Trophoblast cell (in vitro differentiated cells and primary cell): ENCODE results near the gene LMTK2.

Source experiments
- DNase-seq, 2 donors: peaks; one replicate each; pipeline ENCODE4 v3.0.0-alpha.2; 2016
- H2AFZ ChIP-seq: 2 replicates; pipeline ENCODE4 v1.6.1; 2013; ENCODE audit warnings: low read length, moderate library complexity, mild to moderate bottlenecking; ENCODE audit not compliant: insufficient read depth, poor library complexity
- H2AK5ac ChIP-seq: 2 replicates; pipeline ENCODE4 v1.6.1; 2013; ENCODE audit warnings: mild to moderate bottlenecking, low read length
- H2BK120ac ChIP-seq: 2 replicates; pipeline ENCODE4 v1.6.1; 2013; ENCODE audit warnings: low read length, mild to moderate bottlenecking, moderate library complexity; ENCODE audit not compliant: insufficient read depth, poor library complexity
- H2BK12ac ChIP-seq: 2 replicates; pipeline ENCODE4 v1.6.1; 2013; ENCODE audit warnings: mild to moderate bottlenecking, low read length, moderate library complexity
- H2BK5ac ChIP-seq: 2 replicates; pipeline ENCODE4 v1.6.1; 2013; ENCODE audit warnings: low read length, low read depth, moderate library complexity, mild to moderate bottlenecking; ENCODE audit not compliant: poor library complexity
- H3K14ac ChIP-seq: 2 replicates; pipeline ENCODE4 v1.6.1; 2013; ENCODE audit warnings: mild to moderate bottlenecking, low read length
- H3K18ac ChIP-seq: 2 replicates; pipeline ENCODE4 v1.6.1; 2013; ENCODE audit warnings: mild to moderate bottlenecking, low read length
- H3K23ac ChIP-seq: 2 replicates; pipeline ENCODE4 v1.6.1; 2013; ENCODE audit warnings: low read length
- H3K27ac ChIP-seq: 2 replicates; pipeline ENCODE4 v1.5.1; 2013; ENCODE audit warnings: low read depth, mild to moderate bottlenecking, inconsistent platforms, low read length, moderate library complexity
- H3K27me3 ChIP-seq: 2 replicates; pipeline ENCODE4 v1.6.1; 2013; ENCODE audit warnings: inconsistent platforms, mild to moderate bottlenecking, low read length, moderate library complexity; ENCODE audit not compliant: insufficient read depth
- H3K36me3 ChIP-seq, 2 experiments: 1 replicate in 1 of 2; 2 replicates in 1 of 2; pipeline ENCODE4 v1.6.1; 2013; ENCODE audit warnings: low read length in 2 of 2, mild to moderate bottlenecking in 2 of 2, moderate library complexity in 1 of 2; ENCODE audit not compliant: insufficient read depth in 2 of 2, control insufficient read depth in 1 of 2
- H3K4ac ChIP-seq: 2 replicates; pipeline ENCODE4 v1.6.1; 2013; ENCODE audit warnings: low read depth, mild to moderate bottlenecking, low read length, moderate library complexity
- H3K4me1 ChIP-seq, 2 experiments: 1 replicate in 1 of 2; 2 replicates in 1 of 2; pipeline ENCODE4 v1.6.1; 2013; ENCODE audit warnings: low read length in 2 of 2, mild to moderate bottlenecking in 2 of 2, moderate library complexity in 1 of 2; ENCODE audit not compliant: insufficient read depth in 2 of 2, control insufficient read depth in 1 of 2
- H3K4me2 ChIP-seq: 2 replicates; pipeline ENCODE4 v1.6.1; 2013; ENCODE audit warnings: inconsistent platforms, mild to moderate bottlenecking, low read length, moderate library complexity
- H3K4me3 ChIP-seq: 2 replicates; pipeline ENCODE4 v1.5.1; 2013; ENCODE audit warnings: mild to moderate bottlenecking, low read depth, low read length, inconsistent platforms
- H3K79me1 ChIP-seq: one replicate; pipeline ENCODE4 v1.6.1; 2013; ENCODE audit warnings: low read length
- H3K79me2 ChIP-seq: 2 replicates; pipeline ENCODE4 v1.6.1; 2013; ENCODE audit warnings: low read length, mild to moderate bottlenecking; ENCODE audit not compliant: control insufficient read depth, insufficient read depth, poor library complexity
- H3K9ac ChIP-seq: 2 replicates; pipeline ENCODE4 v1.6.1; 2013; ENCODE audit warnings: mild to moderate bottlenecking, low read length
- H3K9me3 ChIP-seq: 2 replicates; pipeline ENCODE4 v1.6.1; 2013; ENCODE audit warnings: low read depth, mild to moderate bottlenecking, control low read depth, inconsistent platforms, low read length; ENCODE audit not compliant: insufficient read depth
- H4K12ac ChIP-seq: 2 replicates; pipeline ENCODE4 v1.6.1; 2013; ENCODE audit warnings: low read depth, mild to moderate bottlenecking, low read length, moderate library complexity
- H4K8ac ChIP-seq: 2 replicates; pipeline ENCODE4 v1.6.1; 2013; ENCODE audit warnings: low read depth, mild to moderate bottlenecking, low read length, moderate library complexity
- H4K91ac ChIP-seq: one replicate; pipeline ENCODE4 v1.6.1; 2013; ENCODE audit warnings: low read depth, mild to moderate bottlenecking, low read length, moderate library complexity
- WGBS: extraction: QIAGEN DNeasy Blood & Tissue Kit; methylation state at CpG from one replicate; pipeline ENCODE4 v1.1.7; 2013; ENCODE audit warnings: missing lambda C conversion rate; ENCODE audit not compliant: insufficient read length, insufficient coverage; ENCODE audit errors: extremely low coverage; 5-methylcytosine and 5-hydroxymethylcytosine counted together

Gene LMTK2

DNA sequence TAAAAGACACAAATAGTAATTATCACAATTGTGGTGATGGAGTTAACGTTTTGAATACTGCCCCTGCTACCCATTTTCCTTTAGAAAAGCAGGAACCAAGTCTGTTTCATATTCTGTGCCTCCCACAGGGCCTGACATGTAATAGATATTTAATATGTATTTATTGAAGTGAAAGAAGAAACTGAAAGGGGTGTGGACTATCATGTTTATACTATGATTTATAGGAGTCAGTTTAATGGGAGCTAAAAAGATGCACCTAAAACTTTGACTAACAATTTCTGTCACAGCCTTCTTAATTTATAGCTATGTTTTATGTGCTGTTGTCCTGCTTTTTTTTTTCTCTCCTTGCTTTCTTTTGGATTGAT is 80.5 kb downstream of the LMTK2 start:
- H3K27me3 ChIP-seq: no peaks in the 10 kb centered on the region
- no peak overlapping the region for H2BK5ac ChIP-seq
- H4K91ac ChIP-seq: no peak overlapping the region
- H3K23ac ChIP-seq: no peak overlapping the region
- no peak for DNase-seq
- H3K14ac ChIP-seq: no peak overlapping the region
- H4K8ac ChIP-seq: no peak overlapping the region
- no peak overlapping the region for H3K4me3 ChIP-seq
- no peak overlapping the region for H3K18ac ChIP-seq
- no peak overlapping the region for H3K4me2 ChIP-seq
- H3K9me3 ChIP-seq: no peaks in the 10 kb centered on the region
- H3K4ac ChIP-seq: no peak overlapping the region
- no peak overlapping the region for H4K12ac ChIP-seq
- H3K36me3 ChIP-seq: peaks cover 10 to 11% of the 10 kb centered on the region in 2 experiments
- H2AK5ac ChIP-seq: no peak overlapping the region
- no peak overlapping the region for H2BK120ac ChIP-seq
- no peaks in the 10 kb centered on the region for H3K79me1 ChIP-seq
- no peak overlapping the region for H3K27ac ChIP-seq
- H3K79me2 ChIP-seq: no peaks in the 10 kb centered on the region
- no peak overlapping the region for H2AFZ ChIP-seq
- no peaks in the 10 kb centered on the region for H3K4me1 ChIP-seq
- WGBS: no CpG with 5 or more reads among the region's 1 CpG
- H2BK12ac ChIP-seq: no peak overlapping the region
- no peak overlapping the region for H3K9ac ChIP-seq

DNA sequence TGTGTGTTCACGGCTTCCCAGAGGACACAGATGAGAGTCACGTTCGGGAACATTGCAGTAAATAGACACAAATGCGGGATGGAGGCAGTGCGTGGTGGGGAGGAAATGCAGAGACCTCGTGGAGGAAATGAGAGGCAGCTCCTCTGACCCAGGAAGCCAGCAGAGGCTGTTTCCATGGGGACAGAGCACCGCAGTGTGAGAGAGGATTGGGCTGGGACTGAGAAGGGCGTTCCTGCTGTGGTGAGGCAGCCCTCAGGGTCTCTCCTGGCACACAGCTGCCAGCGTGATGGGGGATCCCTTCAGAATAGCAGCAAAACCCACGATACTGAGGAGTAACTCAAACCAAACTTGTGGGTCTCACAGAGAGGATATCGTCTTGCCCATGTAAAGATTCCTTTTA is 82.9 kb downstream of the LMTK2 start:
- no peaks in the 10 kb centered on the region for H3K79me1 ChIP-seq
- no peak overlapping the region for H3K4me2 ChIP-seq
- no peaks in the 10 kb centered on the region for H3K9me3 ChIP-seq
- H3K9ac ChIP-seq: no peak overlapping the region
- peaks cover 28% of the 10 kb centered on the region in 2 experiments for H3K36me3 ChIP-seq
- no peak overlapping the region for H3K23ac ChIP-seq
- H2AK5ac ChIP-seq: no peak overlapping the region
- no peak overlapping the region for H4K12ac ChIP-seq
- H3K27me3 ChIP-seq: no peaks in the 10 kb centered on the region
- H2BK5ac ChIP-seq: no peak overlapping the region
- H2BK12ac ChIP-seq: no peak overlapping the region
- no peak overlapping the region for H4K91ac ChIP-seq
- no peak overlapping the region for H3K4me3 ChIP-seq
- WGBS: no CpG with 5 or more reads among the region's 11 CpGs
- no peak overlapping the region for H3K18ac ChIP-seq
- no peak overlapping the region for H3K27ac ChIP-seq
- no peak overlapping the region for H3K4ac ChIP-seq
- no peak overlapping the region for H2AFZ ChIP-seq
- no peaks in the 10 kb centered on the region for H3K4me1 ChIP-seq
- DNase-seq: no peak
- no peaks in the 10 kb centered on the region for H3K79me2 ChIP-seq
- no peak overlapping the region for H3K14ac ChIP-seq
- no peak overlapping the region for H4K8ac ChIP-seq
- no peak overlapping the region for H2BK120ac ChIP-seq

DNA sequence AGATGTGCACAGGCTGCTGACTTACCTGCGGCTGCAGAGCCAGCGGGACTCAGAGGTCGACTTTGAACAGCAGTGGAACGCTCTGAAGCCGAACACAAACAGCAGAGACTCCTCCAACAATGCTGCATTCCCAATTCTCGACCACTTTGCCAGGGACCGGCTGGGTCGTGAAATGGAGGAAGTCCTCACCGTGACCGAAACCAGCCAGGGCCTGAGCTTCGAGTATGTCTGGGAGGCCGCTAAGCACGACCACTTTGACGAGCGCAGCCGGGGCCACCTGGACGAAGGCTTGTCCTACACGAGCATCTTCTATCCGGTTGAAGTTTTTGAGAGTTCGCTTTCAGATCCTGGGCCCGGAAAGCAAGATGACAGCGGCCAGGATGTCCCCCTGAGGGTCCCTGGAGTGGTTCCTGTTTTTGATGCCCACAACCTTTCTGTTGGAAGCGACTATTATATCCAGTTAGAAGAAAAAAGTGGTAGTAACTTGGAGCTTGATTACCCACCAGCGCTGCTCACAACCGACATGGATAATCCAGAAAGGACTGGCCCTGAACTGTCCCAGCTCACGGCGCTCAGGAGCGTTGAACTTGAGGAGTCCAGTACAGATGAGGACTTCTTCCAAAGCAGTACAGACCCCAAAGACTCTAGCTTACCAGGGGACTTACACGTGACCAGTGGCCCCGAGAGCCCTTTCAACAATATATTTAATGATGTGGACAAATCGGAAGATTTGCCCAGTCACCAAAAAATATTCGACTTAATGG is 85.2 kb downstream of the LMTK2 start:
- no peak overlapping the region for H2AFZ ChIP-seq
- no peak overlapping the region for H3K18ac ChIP-seq
- no peak overlapping the region for H3K9ac ChIP-seq
- no peaks in the 10 kb centered on the region for H3K27me3 ChIP-seq
- H2AK5ac ChIP-seq: no peak overlapping the region
- no peaks in the 10 kb centered on the region for H3K79me2 ChIP-seq
- no peaks in the 10 kb centered on the region for H3K79me1 ChIP-seq
- H3K4me3 ChIP-seq: no peak overlapping the region
- H3K14ac ChIP-seq: no peak overlapping the region
- H3K4me1 ChIP-seq: no peaks in the 10 kb centered on the region
- no peak for DNase-seq
- no peak overlapping the region for H2BK120ac ChIP-seq
- H3K27ac ChIP-seq: no peak overlapping the region
- H4K8ac ChIP-seq: no peak overlapping the region
- WGBS: no CpG with 5 or more reads among the region's 32 CpGs
- H2BK12ac ChIP-seq: no peak overlapping the region
- H3K36me3 ChIP-seq: peaks cover 28 to 30% of the 10 kb centered on the region in 2 experiments
- H3K4me2 ChIP-seq: no peak overlapping the region
- H3K9me3 ChIP-seq: no peaks in the 10 kb centered on the region
- no peak overlapping the region for H4K91ac ChIP-seq
- no peak overlapping the region for H4K12ac ChIP-seq
- H3K4ac ChIP-seq: no peak overlapping the region
- no peak overlapping the region for H3K23ac ChIP-seq
- H2BK5ac ChIP-seq: no peak overlapping the region

DNA sequence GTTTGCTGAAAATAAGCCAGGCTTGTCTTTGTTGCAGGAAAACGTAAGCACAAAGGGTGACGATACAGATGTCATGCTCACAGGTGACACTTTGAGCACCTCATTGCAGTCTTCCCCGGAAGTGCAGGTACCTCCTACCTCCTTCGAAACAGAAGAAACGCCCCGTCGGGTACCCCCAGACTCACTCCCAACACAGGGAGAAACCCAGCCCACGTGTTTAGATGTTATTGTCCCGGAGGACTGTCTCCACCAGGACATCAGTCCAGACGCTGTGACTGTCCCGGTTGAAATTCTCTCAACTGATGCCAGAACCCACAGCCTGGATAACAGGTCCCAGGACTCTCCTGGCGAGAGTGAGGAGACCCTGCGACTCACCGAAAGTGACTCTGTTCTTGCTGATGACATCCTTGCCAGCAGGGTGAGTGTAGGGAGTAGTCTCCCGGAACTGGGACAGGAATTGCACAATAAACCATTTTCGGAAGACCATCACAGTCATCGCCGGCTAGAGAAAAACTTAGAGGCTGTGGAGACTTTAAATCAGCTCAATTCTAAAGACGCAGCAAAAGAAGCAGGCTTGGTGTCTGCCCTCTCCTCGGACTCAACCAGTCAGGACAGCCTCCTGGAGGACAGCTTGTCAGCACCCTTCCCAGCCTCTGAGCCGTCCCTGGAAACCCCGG is 86.3 kb downstream of the LMTK2 start:
- Histone ChIP-seq H2BK120ac (no peak overlapping the region), H3K4ac (no peak overlapping the region), H3K4me2 (no peak overlapping the region), H3K27ac (no peak overlapping the region), H3K23ac (no peak overlapping the region), H4K91ac (no peak overlapping the region), H2BK5ac (no peak overlapping the region), H3K79me2 (no peaks in the 10 kb centered on the region), H2AK5ac (no peak overlapping the region), H3K9me3 (no peaks in the 10 kb centered on the region), H3K4me1 (peaks cover 0 to 4% of the 10 kb centered on the region in 2 experiments), H3K79me1 (no peaks in the 10 kb centered on the region), H4K8ac (no peak overlapping the region), H3K18ac (no peak overlapping the region), H4K12ac (no peak overlapping the region), H3K36me3 (peaks cover 28 to 30% of the 10 kb centered on the region in 2 experiments), H2AFZ (no peak overlapping the region), H3K9ac (no peak overlapping the region), H3K14ac (no peak overlapping the region), H3K4me3 (no peak overlapping the region), H3K27me3 (no peaks in the 10 kb centered on the region), H2BK12ac (no peak overlapping the region)
- WGBS: no CpG with 5 or more reads among the region's 22 CpGs
- no peak for DNase-seq
